Parathyroid adenoma (tissue), 2 donors: ENCODE results near the gene POLR3A.

Experiments
- H2AFZ ChIP-seq: fragments of 300-600 bp; sonication (generic); one replicate; pipeline ENCODE4 v1.7.0; 2017; ENCODE audit warnings: antibody characterized with exemption, mild to moderate bottlenecking
- H3K27ac ChIP-seq: fragments of 300-600 bp; sonication (generic); one replicate; pipeline ENCODE4 v1.7.0; 2017
- H3K27me3 ChIP-seq: fragments of 300-600 bp; sonication (generic); one replicate; pipeline ENCODE4 v1.7.0; 2017; ENCODE audit warnings: low read length; ENCODE audit not compliant: control insufficient read depth, insufficient read depth
- H3K36me3 ChIP-seq: fragments of 300-600 bp; sonication (generic); one replicate; pipeline ENCODE4 v1.7.0; 2017; ENCODE audit warnings: low read length; ENCODE audit not compliant: control insufficient read depth, insufficient read depth
- H3K4me1 ChIP-seq: fragments of 300-600 bp; sonication (generic); one replicate; pipeline ENCODE4 v1.7.0; 2017; ENCODE audit warnings: control low read depth
- H3K4me2 ChIP-seq: fragments of 300-600 bp; sonication (generic); one replicate; pipeline ENCODE4 v1.7.0; 2017; ENCODE audit warnings: low read length
- H3K4me3 ChIP-seq: fragments of 300-600 bp; sonication (generic); one replicate; pipeline ENCODE4 v1.7.0; 2017; ENCODE audit warnings: low read depth, low read length
- H3K79me2 ChIP-seq: fragments of 300-600 bp; sonication (generic); one replicate; pipeline ENCODE4 v1.7.0; 2017; ENCODE audit warnings: control low read depth
- H3K9ac ChIP-seq: fragments of 300-600 bp; sonication (generic); one replicate; pipeline ENCODE4 v1.7.0; 2017; ENCODE audit warnings: mild to moderate bottlenecking
- H3K9me3 ChIP-seq: fragments of 300-600 bp; sonication (generic); one replicate; pipeline ENCODE4 v1.7.0; 2017; ENCODE audit warnings: low read length; ENCODE audit not compliant: control insufficient read depth
- CTCF ChIP-seq: fragments of 300-600 bp; sonication (generic); IDR thresholded peaks from one replicate; pipeline ENCODE4 v1.7.0; 2017; ENCODE audit warnings: antibody characterized with exemption, mild to moderate bottlenecking
- donor health status: primary hyperparathyroidism.

The POLR3A gene

GRCh38 chr10:77922566-77923179 is 106.6 kb downstream of the POLR3A start:
- Histone ChIP-seq H3K36me3 (no peaks in the 10 kb centered on the region), H3K4me1 (peaks cover 29% of the 10 kb centered on the region), H3K4me3 (no peak overlapping the region), H3K9ac (no peak overlapping the region), H3K27me3 (no peaks in the 10 kb centered on the region), H3K27ac (no peak overlapping the region), H3K4me2 (peak overlapping the region; percentile 14), H3K79me2 (peaks cover 67% of the 10 kb centered on the region), H3K9me3 (no peaks in the 10 kb centered on the region), H2AFZ (no peak overlapping the region)
- no peak for TF ChIP-seq CTCF

GRCh38 chr10:77922055-77922454 is 107.3 kb downstream of the POLR3A start:
- H3K27me3 ChIP-seq, result no peaks in the 10 kb centered on the region
- no peak for TF ChIP-seq CTCF
- H3K27ac ChIP-seq, result no peak overlapping the region
- no peak overlapping the region for H3K9ac ChIP-seq
- H3K79me2 ChIP-seq, result peaks cover 73% of the 10 kb centered on the region
- no peak overlapping the region for H3K4me3 ChIP-seq
- H3K4me2 ChIP-seq, result peak overlapping the region; percentile 14
- no peaks in the 10 kb centered on the region for H3K9me3 ChIP-seq
- no peaks in the 10 kb centered on the region for H3K36me3 ChIP-seq
- H2AFZ ChIP-seq, result no peak overlapping the region
- H3K4me1 ChIP-seq, result peaks cover 28% of the 10 kb centered on the region

GRCh38 chr10:77921395-77921794 is 107.9 kb downstream of the POLR3A start:
- Histone ChIP-seq H3K79me2 (peaks cover 78% of the 10 kb centered on the region), H3K4me3 (no peak overlapping the region), H3K9ac (no peak overlapping the region), H3K27ac (no peak overlapping the region), H3K27me3 (no peaks in the 10 kb centered on the region), H3K36me3 (no peaks in the 10 kb centered on the region), H3K4me1 (peaks cover 28% of the 10 kb centered on the region), H3K4me2 (no peak overlapping the region), H2AFZ (no peak overlapping the region), H3K9me3 (no peaks in the 10 kb centered on the region)
- TF ChIP-seq CTCF, result no peak

- no peak overlapping the region for H3K9ac ChIP-seq
- no peaks in the 10 kb centered on the region for H3K9me3 ChIP-seq
- no peak for TF ChIP-seq CTCF
- H3K4me3 ChIP-seq, result no peak overlapping the region
- peak overlapping the region; percentile 10 for H3K4me2 ChIP-seq
- no peak overlapping the region for H2AFZ ChIP-seq
- peaks cover 28% of the 10 kb centered on the region for H3K4me1 ChIP-seq
- peak overlapping the region; percentile 63 for H3K27ac ChIP-seq
- no peaks in the 10 kb centered on the region for H3K27me3 ChIP-seq
- H3K79me2 ChIP-seq, result peaks cover 81% of the 10 kb centered on the region
- H3K36me3 ChIP-seq, result no peaks in the 10 kb centered on the region
Measured at GRCh38 chr10:77920495-77920894, 108.8 kb downstream of the POLR3A start.

- H3K9ac ChIP-seq, result no peak overlapping the region
- peaks cover 28% of the 10 kb centered on the region for H3K4me1 ChIP-seq
- no peaks in the 10 kb centered on the region for H3K9me3 ChIP-seq
- H3K36me3 ChIP-seq, result no peaks in the 10 kb centered on the region
- peaks cover 86% of the 10 kb centered on the region for H3K79me2 ChIP-seq
- no peak overlapping the region for H2AFZ ChIP-seq
- H3K4me2 ChIP-seq, result no peak overlapping the region
- no peak for TF ChIP-seq CTCF
- H3K27ac ChIP-seq, result peak overlapping the region; percentile 63
- no peaks in the 10 kb centered on the region for H3K27me3 ChIP-seq
- no peak overlapping the region for H3K4me3 ChIP-seq
Measured at GRCh38 chr10:77919713-77920108, 109.6 kb downstream of the POLR3A start.
